GM21360 (cell line): ENCODE results near the gene KCNC1.

Source experiments
- ATAC-seq: cut with Tn5 transposase; IDR thresholded peaks from one replicate; pipeline ENCODE4 v1.9.1; 2021; ENCODE audit warnings: mild to moderate bottlenecking, moderate library complexity; ENCODE audit not compliant: unreplicated experiment

The KCNC1 gene

DNA sequence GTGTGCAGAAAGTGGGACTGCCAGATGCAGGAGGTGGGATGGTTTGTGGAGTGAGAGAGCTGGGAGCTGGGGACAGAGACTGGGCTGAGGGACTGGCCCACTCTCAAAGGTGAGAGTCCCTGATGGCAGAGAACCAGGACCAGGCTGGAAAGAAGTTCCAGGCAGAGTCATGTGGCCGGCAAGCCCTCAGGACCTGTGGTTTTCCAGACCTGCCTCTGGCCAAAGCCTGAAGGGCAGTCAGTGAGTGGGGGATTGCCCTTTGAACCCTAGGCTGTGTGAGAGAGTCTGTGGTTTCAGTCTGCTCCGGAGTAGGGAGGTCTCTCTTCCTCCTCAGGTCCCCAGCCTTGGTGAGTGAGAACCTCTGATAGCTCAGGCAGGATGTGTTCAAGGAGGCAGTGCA, 17.0 kb downstream of the KCNC1 start:
- no peak for ATAC-seq

DNA sequence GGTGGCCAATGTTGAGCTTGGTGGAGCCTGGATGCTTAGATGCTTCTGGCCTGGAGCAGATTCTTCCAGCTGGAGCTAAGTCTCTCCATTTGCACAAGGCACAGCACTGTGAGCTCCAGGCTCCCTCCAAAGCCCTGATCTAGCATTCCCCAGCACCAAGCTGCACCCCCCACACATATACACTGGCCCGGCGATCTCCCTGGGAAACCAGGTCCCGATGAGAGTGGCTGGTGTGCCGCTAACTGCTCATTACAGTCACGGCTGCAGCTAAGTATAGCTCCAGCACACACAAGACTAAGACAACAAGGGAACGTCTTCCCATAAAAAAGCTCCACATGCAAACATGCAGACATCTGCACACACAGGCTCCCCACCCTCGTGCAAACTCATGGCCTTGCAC, 17.6 kb downstream of the KCNC1 start:
- ATAC-seq, result no peak

DNA sequence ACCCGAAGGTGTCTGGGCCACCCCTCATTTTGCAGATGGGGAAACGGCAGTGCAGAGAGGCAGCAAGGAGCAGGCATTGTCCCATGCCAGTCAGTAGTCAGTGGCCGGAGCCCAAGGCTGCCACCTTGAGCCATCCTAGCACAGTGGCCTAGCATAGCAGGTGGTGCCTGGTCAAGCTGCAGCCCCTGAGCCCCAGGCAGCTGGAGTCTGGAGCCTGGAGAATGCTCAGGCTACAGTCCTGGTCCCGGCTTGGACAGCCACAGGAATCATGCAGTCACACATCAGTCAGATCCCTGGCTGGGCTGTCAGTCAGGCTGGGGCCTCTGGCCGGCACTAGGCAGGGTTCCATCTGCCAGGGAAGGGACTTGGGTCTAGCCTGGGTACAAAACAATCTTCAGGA, 18.6 kb downstream of the KCNC1 start:
- ATAC-seq, result no peak

DNA sequence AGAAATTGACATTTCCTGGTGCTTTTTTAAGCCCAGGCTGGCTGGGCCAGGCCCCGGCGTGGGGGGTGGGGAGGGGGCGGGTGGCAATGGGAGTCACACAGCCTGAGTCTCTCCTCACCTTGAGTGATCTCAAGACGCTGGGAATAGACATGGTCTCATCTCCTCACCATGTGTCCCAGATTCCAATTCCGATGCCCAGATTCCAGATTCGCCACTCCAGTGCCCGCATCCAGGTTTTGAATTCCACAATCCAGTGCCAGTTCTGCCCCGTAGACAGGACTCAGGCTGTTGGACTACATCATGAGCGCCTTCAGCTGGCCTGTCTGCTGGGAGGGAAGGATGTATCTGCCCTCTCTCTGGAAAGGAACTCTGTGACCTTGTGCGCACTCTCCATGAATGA, 19.1 kb downstream of the KCNC1 start:
- ATAC-seq, result no peak

DNA sequence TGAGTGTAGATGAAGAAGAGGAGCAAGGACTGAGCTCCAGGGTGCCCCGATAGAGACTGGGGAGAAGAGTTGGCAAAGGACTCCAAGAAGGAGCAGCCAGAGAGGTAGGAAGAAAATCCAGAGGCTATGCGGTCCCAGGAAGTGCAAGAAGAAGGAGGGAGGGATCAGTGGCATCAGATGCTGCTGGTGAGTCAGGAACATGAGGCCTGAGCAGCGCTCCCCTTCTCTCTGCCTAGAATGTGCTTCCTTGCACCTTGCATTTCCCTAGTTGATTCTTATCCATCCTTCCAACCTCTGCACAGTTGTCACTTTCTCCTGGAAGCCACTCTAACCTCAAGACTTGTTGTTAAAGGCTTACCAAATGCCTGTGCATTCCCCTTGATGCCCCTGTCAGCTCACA, 21.3 kb downstream of the KCNC1 start:
- no peak for ATAC-seq

DNA sequence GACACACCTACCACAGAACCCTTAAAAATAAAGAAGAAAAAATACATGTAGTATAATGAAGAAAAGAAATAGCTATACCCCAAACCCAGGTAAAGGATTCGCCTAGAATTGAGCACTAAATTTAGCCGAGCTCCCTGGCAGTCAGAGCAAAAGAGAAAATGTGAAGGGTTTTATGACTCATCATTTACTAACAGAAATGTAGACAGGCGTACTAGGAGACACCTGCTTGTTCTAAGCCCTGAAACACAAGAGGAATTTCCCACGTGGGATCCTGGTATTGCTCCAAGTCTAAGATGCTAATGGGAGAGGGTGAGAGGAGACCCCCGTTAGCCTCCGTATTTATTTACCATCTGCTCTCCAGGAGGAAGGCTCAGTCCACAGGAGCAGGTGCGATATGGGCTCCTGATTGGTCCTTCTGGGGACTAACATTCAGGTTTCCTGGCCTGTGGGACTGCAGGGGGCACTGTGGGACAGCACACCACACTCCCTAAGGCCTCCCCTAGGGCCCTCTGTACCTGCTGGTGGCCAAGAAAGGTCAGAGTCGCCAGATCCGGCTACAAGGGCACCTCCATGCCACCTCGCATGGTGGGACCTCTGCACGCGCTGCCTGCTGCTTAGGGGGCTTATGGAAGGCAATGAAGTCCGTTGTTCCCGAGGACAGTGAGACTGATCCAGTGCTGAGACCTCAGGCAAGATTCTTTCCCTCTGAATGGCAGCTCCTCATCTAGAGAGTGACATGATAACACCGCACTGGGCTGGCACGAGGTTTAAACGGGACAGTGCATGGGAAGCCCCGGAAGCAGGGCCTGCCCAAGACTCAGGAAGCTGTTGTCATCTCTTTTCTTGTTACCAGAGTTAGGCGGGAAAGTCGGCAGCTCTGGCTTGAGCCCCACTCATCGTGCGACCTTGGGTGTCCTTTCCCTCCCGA, 25.8 kb downstream of the KCNC1 start:
- no peak for ATAC-seq

DNA sequence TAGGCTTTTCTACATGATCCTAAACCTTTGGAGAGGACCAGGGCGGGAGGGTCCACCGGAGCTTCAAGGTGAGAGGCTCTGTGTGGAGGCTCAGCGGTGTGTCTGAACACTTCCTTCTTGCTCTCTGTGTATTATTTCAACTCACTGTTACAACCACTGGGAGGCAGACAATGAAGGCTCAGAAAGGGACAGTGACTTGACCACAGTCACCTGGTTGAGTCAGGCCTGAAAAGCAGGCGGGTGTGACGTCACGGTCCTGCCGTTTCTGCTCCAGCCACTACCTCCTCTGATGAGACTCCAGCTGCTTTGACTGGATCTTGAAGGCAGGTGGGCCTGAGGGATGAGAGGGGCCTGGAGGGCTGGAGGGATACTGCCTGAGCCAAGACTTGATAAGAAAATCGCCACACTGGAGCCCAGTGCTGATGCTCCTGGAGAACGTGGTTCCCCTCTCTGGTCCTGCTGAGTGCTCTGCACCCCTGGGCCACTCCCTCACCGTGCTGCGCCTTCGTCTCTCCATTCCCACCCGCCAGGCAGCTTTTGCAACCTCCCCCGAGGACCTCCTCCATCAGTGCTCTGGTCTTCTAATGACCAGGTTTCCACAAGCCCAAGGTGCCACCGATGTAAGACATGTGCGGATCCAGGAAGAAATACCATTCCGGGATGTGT, 27.9 kb downstream of the KCNC1 start:
- no peak for ATAC-seq

DNA sequence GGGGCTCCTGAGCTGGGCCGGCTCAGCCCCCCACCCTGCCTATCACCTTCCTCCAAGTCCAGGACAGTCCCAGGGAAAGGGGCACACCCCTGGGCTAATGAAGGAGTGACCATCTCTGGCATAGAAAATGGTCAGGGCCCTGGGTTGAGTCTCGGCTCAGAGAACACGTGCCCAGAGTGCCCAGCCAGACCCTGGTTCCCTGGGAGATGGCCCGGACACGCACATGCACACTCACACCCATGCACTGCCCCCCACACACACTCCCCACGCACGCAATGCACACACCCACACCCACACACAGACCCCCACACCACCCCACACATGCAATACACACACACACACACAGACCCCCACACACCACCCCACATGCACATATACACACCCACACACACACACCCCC, 28.7 kb downstream of the KCNC1 start:
- no peak for ATAC-seq

DNA sequence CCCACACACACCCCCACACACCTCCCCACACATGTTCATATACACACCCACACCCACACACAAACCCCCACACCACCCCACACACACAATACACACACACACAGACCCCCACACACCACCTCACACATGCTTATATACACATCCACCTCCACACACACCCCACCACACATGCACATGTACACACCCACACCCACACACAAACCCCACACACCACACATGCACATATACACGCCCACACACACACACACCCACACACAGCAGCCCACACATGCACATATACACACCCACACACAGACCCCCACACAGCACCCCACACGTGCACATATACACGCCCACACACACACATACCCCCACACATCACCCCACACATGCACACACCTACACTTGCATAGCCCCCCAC, 29.1 kb downstream of the KCNC1 start:
- ATAC-seq, result no peak

DNA sequence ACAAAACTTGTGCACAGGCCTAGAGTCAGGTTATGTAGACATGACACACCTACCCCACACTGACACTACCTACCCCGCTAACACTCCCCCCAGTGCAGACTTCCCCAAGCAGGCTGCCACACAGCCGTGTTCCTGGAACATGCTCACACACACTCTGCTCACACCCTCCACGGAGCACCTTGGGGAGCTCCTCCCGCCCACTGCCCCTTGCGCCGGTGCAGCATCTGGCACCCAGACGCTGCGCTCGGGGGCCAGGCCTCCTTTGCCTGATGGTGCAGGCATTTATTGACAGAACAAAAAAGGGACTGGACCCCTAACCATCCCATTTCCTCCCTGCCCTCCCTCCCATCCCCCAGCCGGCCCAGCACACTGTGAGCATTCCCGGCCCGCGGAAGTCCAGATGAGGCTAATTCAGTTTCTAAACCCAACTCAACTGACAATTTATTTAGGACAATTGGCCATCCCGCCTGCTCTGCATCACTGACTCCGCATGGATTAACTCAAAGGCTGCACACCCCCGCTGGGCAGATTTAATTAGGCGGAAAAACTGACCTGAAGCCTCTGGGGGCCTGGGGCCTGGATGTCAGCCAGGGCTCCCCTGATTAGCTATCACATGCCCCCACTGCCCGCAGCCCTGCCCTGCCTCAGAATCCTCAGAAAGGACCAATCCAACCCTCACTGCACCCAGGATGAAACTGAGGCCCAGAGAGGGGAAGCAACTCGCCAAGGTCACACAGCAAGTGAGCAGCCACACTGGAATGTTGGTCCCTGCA, 30.1 kb downstream of the KCNC1 start:
- ATAC-seq, result no peak

DNA sequence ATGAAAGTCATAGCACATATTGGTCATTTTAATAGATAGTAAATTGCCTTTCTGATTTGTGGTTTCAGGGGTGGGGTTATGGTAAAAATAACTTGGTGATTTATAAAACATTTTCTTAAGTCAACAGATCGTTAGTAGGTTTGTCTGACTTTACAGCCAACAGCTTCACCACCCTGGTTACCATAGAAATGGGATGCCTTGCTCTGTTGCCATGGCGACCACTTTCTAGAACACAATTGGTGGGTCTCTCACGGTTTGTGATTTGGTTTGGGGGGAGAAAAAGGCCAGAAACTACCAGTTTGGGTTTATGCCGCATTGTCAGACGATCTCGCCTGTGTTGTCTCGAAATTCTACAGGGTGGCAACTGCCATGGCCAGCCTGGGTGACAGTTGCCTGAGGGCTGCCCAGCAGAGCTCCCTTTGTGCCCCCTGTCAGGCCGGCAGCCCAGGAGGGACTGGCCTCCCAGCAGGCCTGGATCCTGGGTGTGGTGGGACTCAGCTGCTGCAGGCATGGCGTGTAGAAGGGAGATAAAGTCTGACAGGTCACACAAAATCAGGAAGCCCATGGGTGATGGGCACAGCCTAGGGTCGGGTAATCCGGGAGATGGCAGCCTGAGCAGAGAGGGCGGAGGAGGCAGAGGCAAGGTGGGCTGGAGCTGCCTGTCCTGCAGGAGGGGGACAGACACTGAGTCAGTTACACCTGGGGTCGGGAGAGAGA, 30.9 kb downstream of the KCNC1 start:
- no peak for ATAC-seq

DNA sequence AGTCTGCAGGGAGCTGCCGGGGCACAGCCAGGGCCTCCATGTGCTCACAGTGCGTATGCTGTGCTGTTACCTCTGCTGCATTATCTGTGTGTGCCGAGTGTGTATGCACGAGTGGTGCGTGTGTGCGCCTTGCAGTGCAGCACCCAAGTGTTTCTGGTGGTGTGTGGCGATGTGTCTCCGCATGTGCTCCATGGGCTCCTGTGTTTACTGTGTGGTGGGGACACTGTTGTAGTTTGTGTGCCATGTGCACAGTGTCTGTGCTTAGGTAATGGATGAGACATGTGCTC, 31.4 kb downstream of the KCNC1 start:
- ATAC-seq, result no peak

DNA sequence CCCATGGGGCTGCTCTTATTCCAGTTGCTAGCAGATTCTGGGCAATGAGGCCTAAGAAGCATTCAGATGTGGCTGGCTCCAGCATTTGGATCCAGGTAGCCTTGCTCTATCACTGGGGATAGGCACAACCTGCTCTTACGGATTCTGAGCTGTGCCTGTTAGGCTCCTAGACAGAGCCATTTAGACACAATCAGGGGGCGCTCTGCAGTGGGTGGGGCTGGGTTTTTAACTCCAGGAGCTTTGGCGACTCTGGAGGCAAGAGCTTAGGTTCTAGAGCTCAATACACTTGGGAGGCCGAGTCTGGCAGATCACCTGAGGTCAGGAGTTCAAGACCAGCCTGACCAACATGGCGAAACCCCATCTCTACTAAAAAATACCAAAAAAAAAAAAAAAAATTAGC, 32.0 kb downstream of the KCNC1 start:
- ATAC-seq, result no peak

DNA sequence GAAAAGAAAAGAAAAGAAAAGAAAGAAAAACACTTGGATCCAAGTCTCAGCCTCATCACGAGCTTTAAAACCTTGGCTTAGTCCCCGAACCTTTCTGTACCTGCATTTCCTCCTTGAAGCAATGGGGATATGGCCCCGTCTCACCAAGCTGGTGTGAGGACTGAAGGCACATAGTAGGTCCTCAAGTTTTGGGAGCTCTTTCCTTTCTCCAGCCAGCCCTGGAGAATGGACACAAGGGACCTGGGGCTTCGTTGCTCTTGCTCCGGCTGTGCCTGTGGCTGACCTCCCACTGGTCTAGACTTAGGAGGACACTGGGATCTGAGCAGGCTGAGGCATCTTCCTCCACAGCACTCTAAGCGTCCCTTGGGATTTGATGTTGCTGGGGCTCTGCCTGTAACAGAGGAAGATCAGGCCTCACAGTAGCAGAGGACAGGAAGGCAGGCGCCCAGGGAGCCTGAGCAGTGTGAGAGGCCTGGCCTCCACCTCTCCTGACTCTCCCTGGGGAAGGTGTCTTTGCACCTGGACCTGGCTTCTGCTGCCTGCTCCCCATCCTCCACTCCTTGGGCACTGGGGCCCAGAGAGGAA, 32.8 kb downstream of the KCNC1 start:
- ATAC-seq, result no peak

DNA sequence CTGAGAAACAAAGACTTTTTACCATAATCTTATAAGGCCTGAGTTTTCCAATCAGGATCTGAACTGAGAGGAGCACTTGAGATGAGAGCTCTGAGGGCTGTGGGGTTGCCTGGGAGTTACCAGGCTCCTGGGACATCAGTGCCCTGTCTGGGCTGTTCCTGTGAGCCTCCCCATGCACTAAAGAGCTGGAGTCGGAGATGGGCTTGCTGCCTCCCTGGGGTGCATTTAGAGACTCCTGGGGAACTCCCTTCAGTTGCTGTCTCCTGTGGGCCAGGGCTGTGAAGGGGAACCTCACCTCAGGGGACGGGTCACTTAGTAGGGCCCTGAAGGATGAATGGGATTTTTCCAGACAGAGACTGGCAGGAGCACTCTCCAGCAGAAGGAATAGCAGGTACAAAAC, 33.3 kb downstream of the KCNC1 start:
- no peak for ATAC-seq

DNA sequence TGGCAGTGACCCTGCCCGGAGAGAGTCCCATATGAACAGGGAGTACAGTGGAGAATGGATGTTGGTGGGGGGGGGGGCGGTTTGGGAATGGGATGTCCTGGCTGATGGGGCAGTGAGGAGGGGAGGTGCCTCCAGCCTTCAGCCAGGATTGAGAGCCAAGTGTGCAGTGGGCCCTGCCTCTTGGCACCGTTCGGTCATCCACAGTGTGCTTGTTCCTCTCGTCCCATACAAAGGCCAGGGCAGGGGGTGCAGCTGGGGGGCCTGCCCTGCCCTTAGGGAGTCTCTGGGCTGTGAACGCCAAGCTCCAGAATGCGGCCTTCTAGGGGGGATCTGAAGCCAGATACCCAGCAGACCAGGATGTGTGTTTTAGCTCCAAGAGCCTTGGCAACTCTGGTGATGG, 34.0 kb downstream of the KCNC1 start:
- no peak for ATAC-seq

DNA sequence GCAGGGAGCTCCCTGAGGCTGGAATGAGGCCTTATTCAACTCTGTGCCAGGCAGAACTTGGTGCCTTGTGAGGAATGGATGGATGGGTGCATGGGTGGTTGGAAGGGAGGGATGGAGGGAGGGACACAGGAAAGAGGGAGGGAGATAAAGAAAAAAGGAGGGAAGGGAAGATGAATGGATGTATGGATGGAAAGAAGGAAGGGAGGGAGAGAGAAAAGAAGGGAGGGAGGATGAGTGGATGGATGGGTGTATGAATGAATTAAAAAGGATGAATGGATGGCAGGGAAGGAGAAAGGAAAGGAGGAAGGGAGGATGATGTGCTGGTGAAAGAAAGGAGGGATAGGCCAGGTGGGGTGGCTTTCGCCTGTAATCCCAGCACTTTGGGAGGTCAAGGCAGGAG, 34.6 kb downstream of the KCNC1 start:
- ATAC-seq, result no peak

DNA sequence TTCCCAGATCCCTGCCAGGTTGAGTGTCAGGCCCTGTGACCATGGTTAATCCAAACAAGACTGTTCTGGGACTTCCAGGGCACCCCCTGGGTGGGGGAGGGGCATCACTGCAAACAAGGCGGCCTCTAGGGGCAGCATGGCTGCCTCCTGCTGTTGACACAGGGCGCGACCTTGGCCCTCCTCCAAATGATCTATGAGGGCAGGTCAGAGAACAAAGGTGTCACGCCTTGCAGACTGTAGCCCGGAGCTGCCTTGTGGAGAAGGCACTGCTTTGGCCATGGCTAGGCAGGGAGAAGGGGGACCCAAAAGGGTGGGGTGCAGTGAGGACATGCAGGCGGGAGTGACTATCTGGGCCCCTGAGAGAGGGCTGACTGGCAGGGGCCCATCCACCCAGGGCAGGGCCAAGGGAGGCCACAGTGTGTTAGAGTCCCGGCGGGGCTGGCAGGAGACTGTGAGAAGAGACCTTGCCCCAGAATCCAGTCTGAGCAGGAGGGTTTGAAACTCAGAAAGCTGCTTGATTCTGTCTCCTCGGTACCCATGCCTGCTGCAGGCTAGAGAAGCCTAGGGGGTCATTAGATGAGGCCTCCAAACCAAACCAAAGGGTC, 35.6 kb downstream of the KCNC1 start:
- ATAC-seq, result no peak

DNA sequence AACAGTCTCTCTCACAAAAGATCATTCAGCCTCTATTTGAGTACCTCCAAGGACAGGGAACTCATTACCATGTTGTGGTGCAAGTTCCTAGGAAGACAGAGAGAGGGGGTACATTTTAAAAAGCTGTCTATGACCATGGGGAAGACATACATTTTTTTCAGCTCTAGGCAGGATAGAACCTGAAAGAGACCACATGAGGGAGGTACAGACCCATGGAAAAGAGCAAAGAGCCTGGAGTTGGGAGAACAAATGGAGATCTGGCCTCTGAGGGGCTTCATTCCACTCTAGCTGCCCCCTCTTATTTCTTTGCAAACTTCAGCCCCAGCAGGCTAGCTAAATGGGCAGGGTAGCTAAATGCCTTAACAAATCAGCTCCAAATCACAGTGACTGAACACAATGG, 36.3 kb downstream of the KCNC1 start:
- no peak for ATAC-seq

DNA sequence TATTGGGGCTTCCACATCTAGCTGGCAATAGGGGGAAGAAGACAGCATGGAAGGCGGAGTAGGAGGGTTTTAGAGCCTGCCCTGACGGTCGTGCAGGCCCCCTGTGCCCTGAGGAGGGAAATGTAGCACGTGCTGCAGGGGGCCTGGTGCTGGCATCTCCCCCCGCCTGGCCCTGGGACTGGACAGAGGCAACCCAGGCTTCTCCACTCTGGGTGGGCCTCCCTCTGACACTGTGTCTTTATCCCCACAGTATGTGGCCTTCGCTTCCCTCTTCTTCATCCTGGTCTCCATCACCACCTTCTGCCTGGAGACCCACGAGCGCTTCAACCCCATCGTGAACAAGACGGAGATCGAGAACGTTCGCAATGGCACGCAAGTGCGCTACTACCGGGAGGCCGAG, 36.8 kb downstream of the KCNC1 start:
- ATAC-seq, result no peak
